Dermis microvascular lymphatic vessel endothelial cell (primary cell): ENCODE data around the gene NUP43. TPM values are rescaled to one million over a fixed set of nuclear protein-coding genes. Genes with fewer than 3 reads are reported as not detected.
A peak's percentile ranks its signal among the peaks of the same experiment; 100 is the strongest.
"Not testable (repeated sequence)": the region's sequence is repeated elsewhere in the genome, so short reads cannot be mapped to it uniquely, and the experiment has no call there.

ENCODE experiments used
- DNase-seq, 2 donors: peaks; one replicate each; pipeline versions ENCODE4 v3.0.0 to v3.0.0-alpha.2; 2010; ENCODE audit warnings: low read depth in 2 of 2
- total RNA-seq: library from RNA; depleted of rRNA; stranded (reverse); fragments of >200 nt; gene quantifications from 2 replicates; pipeline ENCODE4 v1.2.1, GENCODE V29; 2014

NUP43 gene
- total RNA-seq, 1 donor from 2014 or later, result 30.4 TPM

- DNase-seq, result peak in 1 of 2 donors; percentile 68
These were observed 2.8 kb upstream of the NUP43 start for GRCh38 chr6:149749082-149749593.

- DNase-seq, result not testable (repeated sequence)
These were observed 1.1 kb downstream of the NUP43 start for GRCh38 chr6:149745252-149745651.

DNA sequence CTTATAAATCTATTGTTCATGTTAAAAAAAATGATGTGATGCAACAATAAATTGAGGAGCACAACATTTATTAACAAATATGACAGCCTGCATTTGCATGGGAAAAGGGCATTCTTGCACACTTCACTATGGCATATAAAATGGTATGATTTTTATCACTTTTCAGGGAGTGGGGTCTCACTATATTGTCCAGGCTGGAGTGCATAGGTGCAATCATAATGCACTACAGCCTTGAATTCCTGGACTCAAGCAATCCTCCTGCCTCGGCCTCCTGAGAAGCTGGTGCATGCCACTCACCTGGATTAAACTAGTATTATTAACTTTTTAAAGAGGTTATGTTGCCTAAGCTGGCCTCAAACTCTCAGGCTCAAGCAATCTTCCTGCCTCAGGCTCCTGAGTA lies 11.4 kb downstream of the NUP43 start:
- no peak for DNase-seq

- DNase-seq, result no peak
These were observed 13.1 kb downstream of the NUP43 start for GRCh38 chr6:149733089-149733720.

DNA sequence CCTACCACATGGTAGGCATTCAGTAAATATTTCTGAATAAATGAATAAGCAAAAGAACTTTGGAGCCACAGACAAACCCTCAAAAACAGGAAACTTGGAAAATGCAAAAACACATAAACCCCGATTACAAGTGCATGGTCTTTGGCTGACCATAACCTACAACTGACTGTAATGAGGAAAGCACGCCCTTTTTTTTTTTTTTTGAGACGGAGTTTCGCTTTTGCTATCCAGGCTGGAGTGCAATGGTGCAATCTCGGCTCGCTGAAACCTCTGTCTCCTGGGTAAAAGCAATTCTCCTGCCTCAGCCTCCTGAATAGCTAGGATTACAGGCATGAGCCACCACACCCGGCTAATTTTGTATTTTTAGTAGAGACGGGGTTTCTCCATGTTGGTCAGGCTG lies 16.5 kb downstream of the NUP43 start:
- no peak for DNase-seq

DNA sequence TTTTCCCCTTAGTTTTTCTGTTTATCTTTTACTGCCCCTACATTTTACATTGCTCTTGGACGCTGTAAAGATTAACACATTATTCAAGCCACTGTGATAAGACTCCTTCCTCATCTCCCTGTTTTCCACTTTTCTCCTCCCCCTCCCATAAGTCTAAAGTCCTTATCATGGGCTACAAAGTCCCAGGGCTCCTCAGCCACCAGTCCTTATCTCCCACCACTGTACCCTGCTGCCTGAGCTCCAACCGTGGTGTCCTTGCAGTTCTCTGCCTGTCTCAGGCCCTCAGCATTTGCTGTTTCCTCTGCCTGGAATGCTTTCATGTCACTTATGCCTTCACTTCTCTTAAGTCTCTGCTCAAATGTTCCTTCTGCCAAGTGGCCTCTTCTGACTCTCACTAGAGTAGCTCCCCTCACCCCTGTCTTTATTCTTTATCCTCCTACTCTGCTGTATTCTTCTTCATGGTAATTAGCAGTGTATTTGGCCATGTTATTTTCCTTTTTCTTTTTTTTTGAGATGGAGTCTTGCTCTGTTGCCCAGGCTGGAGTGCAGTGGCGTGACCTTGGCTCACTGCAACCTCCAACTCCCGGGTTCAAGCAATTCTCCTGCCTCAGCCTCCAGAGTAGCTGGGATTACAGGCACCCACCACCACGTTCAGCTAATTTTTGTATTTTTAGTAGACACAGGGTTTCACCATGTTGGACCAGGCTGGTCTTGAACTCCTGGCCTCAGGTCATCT lies 17.7 kb downstream of the NUP43 start:
- no peak for DNase-seq

- no peak for DNase-seq
These were observed 18.4 kb downstream of the NUP43 start for GRCh38 chr6:149727793-149728498.

- DNase-seq, result no peak
These were observed 20.5 kb downstream of the NUP43 start for GRCh38 chr6:149725785-149726184.

- DNase-seq, result peak; percentile 55 to 81
These were observed 22.4 kb downstream of the NUP43 start for GRCh38 chr6:149723771-149724417.

GRCh38 chr6:149723262-149723661 lies 23.1 kb downstream of the NUP43 start:
- no peak for DNase-seq

DNA sequence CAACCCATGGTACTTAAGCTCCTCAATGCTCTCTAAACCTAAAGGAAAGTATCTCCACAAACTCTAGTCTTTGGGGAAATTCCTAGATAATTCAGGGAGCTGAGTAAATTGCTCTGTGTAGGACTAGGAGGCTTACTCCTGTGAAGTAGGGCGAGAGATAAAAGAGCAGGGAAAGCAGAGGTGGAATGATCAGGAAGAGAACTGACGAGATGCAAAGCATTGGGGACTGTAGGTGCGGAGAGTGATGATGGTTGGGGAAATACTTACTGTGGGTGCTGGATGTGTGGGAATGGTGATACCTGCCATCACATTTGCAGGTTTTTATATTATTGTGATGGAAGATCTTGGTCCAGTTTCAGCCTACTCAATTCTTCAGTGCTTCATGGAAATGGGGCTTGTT lies 26.8 kb downstream of the NUP43 start:
- DNase-seq, result no peak

GRCh38 chr6:149717588-149718458 lies 28.5 kb downstream of the NUP43 start, which contains the start of gene LATS1:
TSS of gene LATS1 (minus strand) at chr6:149718101. CDS start at chr6:149702126, 15,975 bp downstream.
- DNase-seq, result peak; percentile 64 to 84

GRCh38 chr6:149717255-149717587 lies 29.1 kb downstream of the NUP43 start:
- DNase-seq, result no peak

DNA sequence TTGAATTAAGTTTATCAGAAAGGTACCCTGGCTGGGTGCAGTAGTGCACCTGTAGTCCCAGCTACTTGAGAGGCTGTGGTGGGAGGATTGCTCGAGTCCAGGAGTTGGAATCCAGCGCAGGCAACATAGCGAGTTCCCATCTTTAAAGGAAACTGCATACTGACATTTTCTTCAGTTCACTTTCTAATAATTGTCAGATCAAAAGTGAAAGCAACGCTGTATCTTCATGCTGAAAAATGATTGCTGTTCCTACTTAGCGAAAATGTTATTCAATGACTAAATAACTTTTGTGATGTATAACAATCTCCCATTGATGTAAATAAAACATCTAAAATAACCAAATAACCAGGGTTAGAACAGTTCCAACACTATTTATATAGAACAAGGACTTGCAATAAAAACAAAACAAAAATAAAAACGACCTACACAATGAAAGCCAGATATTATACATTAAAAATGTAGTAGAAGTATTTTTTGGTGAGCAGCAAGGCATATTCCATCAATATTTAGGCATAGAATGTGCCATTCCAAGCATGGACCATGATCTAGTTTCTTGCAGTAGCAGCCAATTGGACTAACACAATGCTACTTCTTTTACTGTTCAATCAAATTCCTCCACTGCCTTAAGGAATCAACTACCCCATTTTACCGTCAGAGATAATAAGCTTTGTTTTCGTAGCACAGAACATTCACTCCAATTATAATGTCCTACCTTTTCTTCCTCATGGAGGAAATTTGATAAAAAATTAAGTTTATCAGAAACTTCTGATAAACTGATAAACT lies 30.0 kb downstream of the NUP43 start:
- DNase-seq, result peak in 1 of 2 donors; percentile 40

DNA sequence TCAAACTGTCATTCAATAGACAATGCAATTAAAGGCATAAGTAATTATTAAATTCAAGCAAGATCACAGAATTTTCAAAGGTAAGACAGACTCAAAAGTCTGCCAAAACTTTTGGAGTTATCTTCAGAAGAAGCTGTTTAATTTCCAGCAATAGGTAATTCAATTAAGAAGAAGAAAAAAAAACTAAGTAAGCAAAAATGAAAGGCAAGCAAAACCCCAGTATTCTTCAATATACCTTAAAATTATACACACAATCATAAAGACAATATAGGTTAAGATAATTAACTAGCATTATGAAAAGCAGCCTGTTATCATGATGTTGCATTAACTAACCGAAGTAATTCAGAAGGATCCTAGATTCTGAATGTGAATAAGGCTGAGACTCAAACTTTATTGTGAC lies 31.9 kb downstream of the NUP43 start:
- no peak for DNase-seq

DNA sequence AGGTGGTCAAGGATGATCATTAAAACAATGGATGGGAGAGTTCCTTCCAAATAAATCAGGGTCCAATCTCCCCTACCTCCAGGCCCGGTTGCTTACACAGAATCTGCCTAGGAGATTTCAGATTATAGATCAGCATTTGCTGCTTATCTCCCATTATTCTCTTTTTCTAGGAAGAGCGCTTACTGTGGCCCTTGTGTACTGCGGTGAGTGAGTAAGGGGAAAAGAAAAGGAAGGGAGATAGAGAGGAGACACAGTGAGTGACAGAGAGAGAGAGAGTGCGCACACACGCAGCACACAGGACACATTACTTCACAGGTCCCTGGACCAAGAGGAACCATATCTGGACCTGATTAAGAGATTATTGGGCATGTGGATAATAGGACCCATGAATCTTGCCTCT lies 34.6 kb downstream of the NUP43 start:
- no peak for DNase-seq

DNA sequence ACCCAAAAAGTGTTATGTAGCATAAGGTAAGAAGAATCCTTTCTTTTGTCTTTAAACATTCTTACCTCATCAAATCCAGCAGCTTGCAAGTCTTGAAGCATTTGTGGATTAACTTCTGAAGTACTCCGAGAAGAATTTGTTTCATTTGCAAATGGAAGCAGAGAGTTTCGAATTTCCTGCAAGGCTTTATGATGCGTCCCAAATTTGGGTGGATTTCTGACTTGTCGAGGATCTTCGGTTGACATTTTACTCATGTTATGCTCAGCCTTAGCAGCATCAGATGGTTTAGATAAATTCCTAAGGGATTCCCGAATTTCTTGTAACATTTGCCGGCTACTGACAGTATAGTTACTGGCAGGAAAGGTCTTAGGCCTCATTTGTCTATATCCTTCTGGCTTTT lies 44.6 kb downstream of the NUP43 start:
- DNase-seq, result no peak

DNA sequence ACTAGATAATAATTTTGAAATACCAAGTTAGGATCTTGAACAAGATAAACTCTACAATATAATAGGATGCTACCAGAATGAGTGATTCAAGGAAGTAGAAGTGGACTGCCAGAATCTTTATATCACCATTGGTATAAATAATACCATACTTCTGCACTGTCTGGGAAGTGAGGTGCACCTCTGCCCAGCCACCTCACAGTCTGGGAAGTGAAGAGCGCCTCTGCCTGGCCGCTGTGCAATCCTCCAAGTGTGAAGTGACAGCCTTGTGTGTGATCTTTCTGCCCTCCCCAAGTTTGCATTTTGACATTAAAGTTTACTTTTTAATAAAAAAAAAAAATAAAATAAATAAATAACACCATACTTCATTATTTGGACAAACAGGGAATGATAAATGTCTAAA lies 47.2 kb downstream of the NUP43 start:
- no peak for DNase-seq

DNA sequence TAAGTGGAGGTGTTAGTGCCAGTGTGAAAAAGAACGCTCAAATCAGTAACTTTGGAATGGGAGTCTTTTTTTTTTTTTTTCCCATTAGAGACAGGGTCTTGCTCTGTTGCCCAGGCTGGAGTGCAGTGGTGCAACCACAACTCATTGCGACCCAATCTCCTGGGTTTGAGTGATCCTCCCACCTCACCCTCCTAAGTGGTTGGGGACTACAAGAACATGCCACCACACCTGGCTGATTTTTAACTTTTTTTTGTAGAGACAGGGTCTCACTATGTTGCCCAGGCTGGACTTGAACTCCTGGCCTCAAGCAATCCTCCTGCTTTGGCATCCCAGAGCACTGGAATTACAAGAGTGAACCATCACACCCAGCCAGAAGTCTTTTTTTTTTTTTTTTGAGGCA lies 48.2 kb downstream of the NUP43 start:
- DNase-seq, result no peak

GRCh38 chr6:149696901-149697300 lies 49.4 kb downstream of the NUP43 start:
- DNase-seq, result no peak
